ENCODE measurements around the gene LCN12. TPM values are rescaled to one million over a fixed set of nuclear protein-coding genes. Genes with fewer than 3 reads are reported as not detected.

Gene LCN12
- total RNA-seq, 1 donor = not detected

GRCh38 chr9:136913701-136914438, 38.2 kb upstream of the LCN12 start:
- no peak overlapping the region for H3K4me3 ChIP-seq (ENCODE audit: low read depth, low read length)
- TF ChIP-seq CTCF (IDR thresholded peaks at IDR 0.05; ENCODE audit: insufficient read depth, low read length) = no peak
- DNase-seq (ENCODE audit: low read depth) = no peak

- no peak for DNase-seq (ENCODE audit: low read depth)
- H3K4me3 ChIP-seq (ENCODE audit: low read depth, low read length) = no peak overlapping the region
- no peak for TF ChIP-seq CTCF (IDR thresholded peaks at IDR 0.05; ENCODE audit: insufficient read depth, low read length)
These were observed 36.3 kb upstream of the LCN12 start for GRCh38 chr9:136915632-136916329.

- no peak overlapping the region for H3K4me3 ChIP-seq (ENCODE audit: low read depth, low read length)
- no peak for DNase-seq (ENCODE audit: low read depth)
- TF ChIP-seq CTCF (IDR thresholded peaks at IDR 0.05; ENCODE audit: insufficient read depth, low read length) = no peak
These were observed 35.5 kb upstream of the LCN12 start for GRCh38 chr9:136916330-136917184.

GRCh38 chr9:136917902-136918301, 34.2 kb upstream of the LCN12 start:
- no peak for TF ChIP-seq CTCF (IDR thresholded peaks at IDR 0.05; ENCODE audit: insufficient read depth, low read length)
- no peak for DNase-seq (ENCODE audit: low read depth)
- no peak overlapping the region for H3K4me3 ChIP-seq (ENCODE audit: low read depth, low read length)

GRCh38 chr9:136920069-136920468, 32.0 kb upstream of the LCN12 start:
- no peak overlapping the region for H3K4me3 ChIP-seq (ENCODE audit: low read depth, low read length)
- DNase-seq (ENCODE audit: low read depth) = no peak
- no peak for TF ChIP-seq CTCF (IDR thresholded peaks at IDR 0.05; ENCODE audit: insufficient read depth, low read length)

- no peak for DNase-seq (ENCODE audit: low read depth)
- no peak for TF ChIP-seq CTCF (IDR thresholded peaks at IDR 0.05; ENCODE audit: insufficient read depth, low read length)
- H3K4me3 ChIP-seq (ENCODE audit: low read depth, low read length) = no peak overlapping the region
These were observed 31.3 kb upstream of the LCN12 start for GRCh38 chr9:136920734-136921231.

All from fibroblast of the aortic adventitia (primary cell).